ENCODE measurements around the gene ZBTB7A.

The ZBTB7A gene

GRCh38 chr19:4052114-4052992, 14.3 kb downstream of the ZBTB7A start:
- no peak for DNase-seq

- DNase-seq: no peak
These were observed 15.3 kb downstream of the ZBTB7A start for GRCh38 chr19:4051175-4052101.

- peak; percentile 27 to 78 for DNase-seq
These were observed 17.3 kb downstream of the ZBTB7A start for GRCh38 chr19:4049432-4049831.

GRCh38 chr19:4046946-4047683, 19.6 kb downstream of the ZBTB7A start:
- DNase-seq: no peak

- DNase-seq: no peak
These were observed 20.4 kb downstream of the ZBTB7A start for GRCh38 chr19:4046362-4046691.

- no peak for DNase-seq
These were observed 20.9 kb downstream of the ZBTB7A start for GRCh38 chr19:4045597-4046361.

- DNase-seq: no peak
These were observed 21.7 kb downstream of the ZBTB7A start for GRCh38 chr19:4044990-4045465.

- DNase-seq: no peak
These were observed 22.6 kb downstream of the ZBTB7A start for GRCh38 chr19:4043966-4044715.

- no peak for DNase-seq
These were observed 23.3 kb downstream of the ZBTB7A start for GRCh38 chr19:4043401-4043800.

GRCh38 chr19:4042731-4043082, 24.0 kb downstream of the ZBTB7A start:
- no peak for DNase-seq

GRCh38 chr19:4042064-4042730, 24.5 kb downstream of the ZBTB7A start:
- no peak for DNase-seq

GRCh38 chr19:4038661-4039423, 27.9 kb downstream of the ZBTB7A start:
- DNase-seq: no peak

- no peak for DNase-seq
These were observed 28.6 kb downstream of the ZBTB7A start for GRCh38 chr19:4038057-4038456.

- DNase-seq: no peak
These were observed 29.3 kb downstream of the ZBTB7A start for GRCh38 chr19:4037301-4037949.

GRCh38 chr19:4036576-4037300, 30.0 kb downstream of the ZBTB7A start:
- DNase-seq: no peak

- no peak for DNase-seq
These were observed 31.1 kb downstream of the ZBTB7A start for GRCh38 chr19:4035582-4035981.

GRCh38 chr19:4035018-4035566, 31.6 kb downstream of the ZBTB7A start:
- no peak for DNase-seq
